Middle frontal gyrus (tissue), 1 donor: ENCODE measurements around the gene DHRS7C.
"Not testable (repeated sequence)": the region's sequence is repeated elsewhere in the genome, so short reads cannot be mapped to it uniquely, and the experiment has no call there.

Source experiments
- DNase-seq: peaks from one replicate; pipeline ENCODE4 v3.0.0-alpha.2; 2015; ENCODE audit warnings: low spot score; ENCODE audit errors: extremely low spot score

Gene DHRS7C

GRCh38 chr17:9810100-9810949 lies 18.9 kb upstream of the DHRS7C start:
- no peak for DNase-seq

- DNase-seq: no peak
Observed at GRCh38 chr17:9809409-9809808, 18.0 kb upstream of the DHRS7C start.

- peak; percentile 17 for DNase-seq
Observed at GRCh38 chr17:9806699-9807098, 15.3 kb upstream of the DHRS7C start.

- DNase-seq: no peak
Observed at GRCh38 chr17:9805769-9806168, 14.4 kb upstream of the DHRS7C start.

DNA sequence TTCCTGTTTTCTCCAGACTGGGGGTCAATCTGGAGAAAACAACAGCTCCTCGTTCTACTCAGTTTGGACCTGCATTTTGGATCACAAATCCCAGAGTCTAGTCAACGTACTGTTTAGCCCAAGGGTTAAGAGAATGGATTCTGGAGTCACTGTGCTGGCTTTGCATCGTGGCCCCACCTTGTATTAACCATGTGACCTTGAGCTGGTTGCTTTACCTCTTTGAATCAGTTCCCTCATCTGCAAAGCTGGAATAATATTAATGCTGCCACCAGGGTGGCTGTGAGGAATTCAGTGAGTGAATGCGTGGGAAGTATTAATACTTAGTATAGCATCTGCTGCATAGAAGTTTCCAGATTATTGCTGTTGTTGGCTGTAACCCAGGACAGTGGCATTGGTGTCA lies 11.3 kb upstream of the DHRS7C start:
- DNase-seq: no peak

DNA sequence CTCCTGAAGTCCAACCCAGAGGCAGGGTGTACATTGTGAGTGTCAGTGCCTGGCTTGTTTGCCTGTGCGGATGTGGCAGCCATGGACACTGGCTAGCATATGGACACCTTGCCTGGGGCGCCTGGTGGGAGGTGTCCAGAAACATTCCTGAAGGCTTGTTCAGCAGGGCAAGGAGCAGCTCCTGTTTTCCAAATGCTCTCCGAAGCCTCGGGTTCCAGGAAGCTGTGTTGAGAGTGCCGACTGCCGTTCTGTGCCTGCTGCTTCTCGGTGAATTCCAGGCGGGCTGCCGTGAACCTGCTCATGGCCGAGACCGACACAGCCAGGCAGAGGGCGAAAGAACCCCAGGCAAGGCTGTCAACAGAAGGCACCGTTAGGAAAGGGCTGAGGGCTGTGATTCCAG lies 10.9 kb upstream of the DHRS7C start:
- DNase-seq: no peak

GRCh38 chr17:9801505-9801904 lies 10.1 kb upstream of the DHRS7C start:
- DNase-seq: no peak

DNA sequence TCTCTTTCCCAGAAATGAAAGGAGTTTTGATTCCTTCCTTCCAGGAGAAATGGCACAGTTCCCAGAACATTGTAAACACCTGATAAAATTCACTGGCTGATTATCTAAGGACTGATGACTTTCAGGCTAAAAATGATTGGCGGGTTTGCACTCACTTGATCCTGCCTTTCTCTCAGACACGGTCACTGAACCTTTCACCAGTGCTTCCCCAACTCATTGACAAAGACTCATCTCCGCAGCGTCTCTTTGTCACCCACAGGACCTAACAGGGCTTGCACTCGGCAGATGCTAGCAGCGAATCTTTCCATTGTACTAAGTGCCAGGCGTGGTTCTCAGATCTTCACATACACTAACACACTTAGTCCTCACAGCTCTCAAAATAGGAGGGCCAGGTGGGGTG lies 7.3 kb upstream of the DHRS7C start:
- DNase-seq: no peak

DNA sequence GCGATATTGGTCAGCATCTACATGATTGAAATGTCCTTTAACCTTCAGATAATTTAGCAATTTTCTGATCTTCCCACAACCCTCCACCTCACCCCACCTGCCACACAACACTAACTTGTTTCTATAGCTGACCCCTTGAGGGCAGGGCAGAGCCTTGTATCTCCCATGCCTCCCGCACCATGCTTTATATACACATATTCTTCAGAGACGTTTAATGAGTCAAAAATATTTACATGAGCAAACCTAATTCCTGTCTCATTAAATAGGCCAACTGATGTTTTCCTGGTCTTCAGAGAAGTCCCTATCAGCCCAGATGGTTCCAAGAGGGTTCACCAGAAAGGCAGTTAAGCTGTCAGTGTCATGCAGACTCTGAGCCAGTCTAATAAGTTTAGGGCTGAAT lies 6.6 kb upstream of the DHRS7C start:
- DNase-seq: no peak

DNA sequence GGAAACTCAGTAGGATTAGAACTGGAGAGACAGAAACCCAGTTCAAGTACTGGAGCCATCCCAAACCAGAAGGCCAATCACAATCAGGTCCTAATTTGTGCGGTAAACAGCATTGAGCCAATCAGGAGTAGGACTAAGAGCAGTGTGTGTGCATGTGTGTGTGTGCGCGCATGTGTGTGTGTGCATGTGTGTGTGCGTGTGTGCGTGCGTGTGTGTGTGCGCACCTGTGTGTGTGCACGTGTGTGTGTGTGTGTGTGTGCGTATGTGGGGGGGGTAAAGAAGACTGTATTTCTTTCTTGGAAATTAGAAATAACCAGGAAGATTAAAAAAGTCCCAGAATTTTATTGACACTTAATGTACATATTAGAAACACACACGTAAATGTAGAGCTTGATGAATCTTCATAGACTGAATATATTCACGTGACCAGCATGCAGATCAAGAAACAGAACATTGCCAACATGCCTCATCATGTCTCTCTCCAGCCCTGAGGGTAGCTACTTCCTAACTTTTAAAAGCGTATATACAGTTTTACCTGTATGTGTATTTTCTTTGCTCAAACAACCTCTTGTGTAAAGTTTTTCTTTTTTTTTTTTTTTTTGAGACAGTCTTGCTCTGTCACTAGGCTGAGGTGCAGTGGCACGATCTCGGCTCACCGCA lies 919 bp upstream of the DHRS7C start:
- no peak for DNase-seq

GRCh38 chr17:9790316-9790715 lies 1.1 kb downstream of the DHRS7C start:
- DNase-seq: no peak

DNA sequence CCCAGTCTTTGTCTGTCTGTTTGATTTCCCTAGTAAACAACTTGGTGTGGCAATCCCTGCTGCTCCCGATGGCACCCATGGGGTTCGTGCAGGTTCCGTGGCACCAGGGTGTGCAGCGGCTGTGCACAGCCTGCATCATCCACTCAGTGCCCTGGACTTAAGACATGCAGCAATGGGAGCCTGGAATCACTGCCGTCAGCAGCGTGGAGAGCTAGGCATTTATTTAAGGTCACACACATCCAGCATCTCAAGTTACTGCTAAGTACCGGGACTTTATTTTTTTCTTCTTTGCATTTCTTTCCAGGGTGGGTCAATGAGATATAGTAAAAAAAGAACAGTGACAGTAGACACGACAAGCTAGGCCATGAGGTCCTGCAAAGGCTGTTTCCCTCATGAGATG lies 2.8 kb downstream of the DHRS7C start:
- DNase-seq: no peak

DNA sequence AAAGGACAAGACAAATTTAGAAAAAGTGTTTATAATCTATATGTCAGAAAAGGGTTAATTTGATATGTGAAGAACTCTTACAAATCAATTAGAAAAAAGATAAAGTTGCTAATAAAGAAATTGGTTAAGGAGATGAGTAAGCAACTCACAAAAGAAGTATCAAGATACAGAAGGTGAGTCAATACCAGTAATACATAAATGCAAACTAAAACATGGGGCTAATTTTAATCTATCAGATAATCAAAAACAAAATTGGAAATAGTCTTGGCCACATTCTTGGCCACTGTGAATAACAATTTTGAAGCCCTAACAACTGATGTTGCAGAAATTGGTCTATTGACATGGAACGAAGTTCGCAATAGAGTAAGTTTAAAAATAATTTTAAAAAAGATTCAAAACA lies 6.8 kb downstream of the DHRS7C start:
- DNase-seq: no peak

GRCh38 chr17:9783465-9783864 lies 7.9 kb downstream of the DHRS7C start:
- DNase-seq: not testable (repeated sequence)

- DNase-seq: no peak
Observed at GRCh38 chr17:9783050-9783449, 8.3 kb downstream of the DHRS7C start.

- DNase-seq: no peak
Observed at GRCh38 chr17:9780552-9780951, 10.8 kb downstream of the DHRS7C start.

DNA sequence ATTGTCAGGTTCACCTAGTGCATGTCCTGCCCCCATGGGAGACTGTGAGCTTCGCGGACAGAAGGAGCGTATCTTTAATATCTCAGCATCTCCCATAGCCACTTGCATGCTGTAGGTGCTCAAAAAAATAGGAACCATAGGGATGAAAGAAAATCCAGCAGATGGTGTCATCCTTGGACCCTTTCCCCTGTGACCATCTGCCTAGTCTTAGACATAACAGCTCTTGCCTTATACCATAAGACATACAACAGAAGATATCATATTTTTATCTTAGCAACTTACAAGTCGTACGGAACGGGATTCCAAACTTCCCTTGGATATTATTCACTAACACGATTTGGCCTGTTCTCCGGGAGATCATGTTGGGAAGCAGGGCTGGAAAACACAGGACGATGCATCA lies 14.5 kb downstream of the DHRS7C start:
- DNase-seq: no peak

- no peak for DNase-seq
Observed at GRCh38 chr17:9772658-9773057, 18.7 kb downstream of the DHRS7C start.

- no peak for DNase-seq
Observed at GRCh38 chr17:9771465-9771864, 19.9 kb downstream of the DHRS7C start.

- DNase-seq: no peak
Observed at GRCh38 chr17:9769036-9769695, 22.2 kb downstream of the DHRS7C start.

DNA sequence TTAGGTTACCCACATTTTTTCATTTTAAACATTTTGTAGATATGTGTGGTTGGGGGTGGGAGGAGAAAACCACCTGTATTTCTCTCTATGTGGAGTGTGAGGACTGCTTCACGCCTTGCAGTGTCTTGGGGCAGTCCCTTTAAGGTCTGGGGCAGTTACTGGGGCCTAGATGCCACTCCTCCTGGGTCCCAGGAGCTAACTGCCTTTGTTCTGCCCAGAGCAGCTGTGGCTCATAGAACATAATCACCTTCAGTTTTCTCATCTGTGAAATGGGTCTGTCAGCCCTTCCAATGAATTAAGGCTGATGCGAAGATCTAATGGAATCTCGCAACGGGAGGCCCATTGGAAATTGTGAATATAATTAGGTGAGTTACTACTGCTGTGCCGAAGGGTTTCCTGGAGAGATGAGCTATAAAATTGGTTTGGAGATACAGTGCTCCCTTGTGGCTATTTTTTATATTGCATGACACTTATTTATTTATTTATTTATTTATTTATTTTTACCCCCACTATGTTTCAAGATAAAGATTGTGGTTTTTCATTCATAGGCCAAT lies 22.9 kb downstream of the DHRS7C start:
- no peak for DNase-seq

DNA sequence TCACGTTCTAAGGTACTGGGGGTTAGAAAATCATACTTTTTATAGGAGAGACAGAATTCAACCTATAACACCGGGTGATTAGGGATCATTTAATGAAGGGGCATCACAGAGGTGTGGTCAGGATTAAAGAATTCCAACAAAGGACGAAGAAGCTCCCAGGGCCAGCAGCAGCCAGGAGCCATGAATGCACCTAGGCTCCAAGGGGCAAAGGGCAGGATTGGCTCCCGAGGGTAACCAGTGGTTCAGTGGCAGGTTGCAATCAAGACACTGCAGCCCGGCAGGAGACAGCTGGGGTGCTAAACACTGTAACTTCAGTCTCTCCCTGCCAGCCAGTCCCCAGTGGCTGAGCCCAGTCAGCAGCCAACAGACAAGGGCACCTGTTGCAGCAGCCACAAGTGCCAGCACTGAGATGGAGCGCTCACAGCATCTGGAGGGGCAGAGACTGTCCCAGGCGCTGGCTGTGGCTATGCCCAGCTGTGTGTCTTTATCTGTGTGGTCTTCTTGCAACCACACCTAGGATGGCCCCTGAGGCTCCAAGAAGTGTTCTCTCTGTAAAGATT lies 23.9 kb downstream of the DHRS7C start:
- DNase-seq: no peak
